Measurements from ENCODE around the gene GAK.

GAK gene

GRCh38 chr4:827209-828081 is 104.7 kb downstream of the GAK start:
- DNase-seq (ENCODE audit: low read depth) = no peak

GRCh38 chr4:826508-827208 is 105.5 kb downstream of the GAK start:
- DNase-seq (ENCODE audit: low read depth) = no peak

- DNase-seq (ENCODE audit: low read depth) = no peak
These were observed 106.2 kb downstream of the GAK start, which contains the start of gene CPLX1 for GRCh38 chr4:825971-826330. TSS of gene CPLX1 (minus strand) at chr4:826129. CDS start at chr4:824522, 1,607 bp downstream.

GRCh38 chr4:825063-825970 is 106.8 kb downstream of the GAK start:
- no peak for DNase-seq (ENCODE audit: low read depth)

GRCh38 chr4:824461-825062 is 107.6 kb downstream of the GAK start:
- DNase-seq (ENCODE audit: low read depth) = no peak

GRCh38 chr4:823761-824460 is 108.2 kb downstream of the GAK start:
- DNase-seq (ENCODE audit: low read depth) = no peak

GRCh38 chr4:823176-823760 is 108.8 kb downstream of the GAK start:
- no peak for DNase-seq (ENCODE audit: low read depth)

- DNase-seq (ENCODE audit: low read depth) = no peak
These were observed 109.5 kb downstream of the GAK start for GRCh38 chr4:822361-823175.

GRCh38 chr4:821631-822030 is 110.5 kb downstream of the GAK start:
- no peak for DNase-seq (ENCODE audit: low read depth)

GRCh38 chr4:821181-821591 is 110.9 kb downstream of the GAK start:
- no peak for DNase-seq (ENCODE audit: low read depth)

GRCh38 chr4:820230-821172 is 111.6 kb downstream of the GAK start:
- no peak for DNase-seq (ENCODE audit: low read depth)

- no peak for DNase-seq (ENCODE audit: low read depth)
These were observed 112.5 kb downstream of the GAK start for GRCh38 chr4:819401-820229.

- DNase-seq (ENCODE audit: low read depth) = no peak
These were observed 113.8 kb downstream of the GAK start for GRCh38 chr4:818106-818921.

- DNase-seq (ENCODE audit: low read depth) = no peak
These were observed 116.5 kb downstream of the GAK start for GRCh38 chr4:815464-816146.

GRCh38 chr4:814312-814850 is 117.7 kb downstream of the GAK start:
- no peak for DNase-seq (ENCODE audit: low read depth)

- DNase-seq (ENCODE audit: low read depth) = no peak
These were observed 118.2 kb downstream of the GAK start for GRCh38 chr4:813900-814299.
